ENCODE results near the gene TGFBR2.

DNA sequence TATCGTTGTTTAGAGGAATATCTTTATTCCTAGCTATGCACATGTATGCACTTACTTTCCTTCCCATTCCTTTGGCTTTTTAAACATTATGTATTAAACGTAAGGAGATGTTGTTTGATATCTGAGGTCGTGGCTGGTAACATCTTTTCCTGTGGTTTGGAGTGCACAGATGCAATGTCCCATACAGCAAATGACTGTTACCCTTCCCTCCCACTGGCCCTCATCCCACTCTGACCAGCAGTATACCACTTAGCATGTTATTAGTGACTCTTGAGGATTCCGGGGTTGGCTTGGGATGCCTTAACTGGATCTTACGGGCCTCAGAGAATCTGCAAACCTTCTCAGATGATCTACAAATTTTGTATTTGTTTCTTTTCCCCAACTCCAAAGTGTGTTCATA lies 34.5 kb downstream of the TGFBR2 start:
- TF ChIP-seq, protein P1, sequence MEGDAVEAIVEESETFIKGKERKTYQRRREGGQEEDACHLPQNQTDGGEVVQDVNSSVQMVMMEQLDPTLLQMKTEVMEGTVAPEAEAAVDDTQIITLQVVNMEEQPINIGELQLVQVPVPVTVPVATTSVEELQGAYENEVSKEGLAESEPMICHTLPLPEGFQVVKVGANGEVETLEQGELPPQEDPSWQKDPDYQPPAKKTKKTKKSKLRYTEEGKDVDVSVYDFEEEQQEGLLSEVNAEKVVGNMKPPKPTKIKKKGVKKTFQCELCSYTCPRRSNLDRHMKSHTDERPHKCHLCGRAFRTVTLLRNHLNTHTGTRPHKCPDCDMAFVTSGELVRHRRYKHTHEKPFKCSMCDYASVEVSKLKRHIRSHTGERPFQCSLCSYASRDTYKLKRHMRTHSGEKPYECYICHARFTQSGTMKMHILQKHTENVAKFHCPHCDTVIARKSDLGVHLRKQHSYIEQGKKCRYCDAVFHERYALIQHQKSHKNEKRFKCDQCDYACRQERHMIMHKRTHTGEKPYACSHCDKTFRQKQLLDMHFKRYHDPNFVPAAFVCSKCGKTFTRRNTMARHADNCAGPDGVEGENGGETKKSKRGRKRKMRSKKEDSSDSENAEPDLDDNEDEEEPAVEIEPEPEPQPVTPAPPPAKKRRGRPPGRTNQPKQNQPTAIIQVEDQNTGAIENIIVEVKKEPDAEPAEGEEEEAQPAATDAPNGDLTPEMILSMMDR (conservative IDR thresholded peaks at IDR 0.05; ENCODE audit: low read depth in 2 of 2): no peak
- TF ChIP-seq, protein P2, sequence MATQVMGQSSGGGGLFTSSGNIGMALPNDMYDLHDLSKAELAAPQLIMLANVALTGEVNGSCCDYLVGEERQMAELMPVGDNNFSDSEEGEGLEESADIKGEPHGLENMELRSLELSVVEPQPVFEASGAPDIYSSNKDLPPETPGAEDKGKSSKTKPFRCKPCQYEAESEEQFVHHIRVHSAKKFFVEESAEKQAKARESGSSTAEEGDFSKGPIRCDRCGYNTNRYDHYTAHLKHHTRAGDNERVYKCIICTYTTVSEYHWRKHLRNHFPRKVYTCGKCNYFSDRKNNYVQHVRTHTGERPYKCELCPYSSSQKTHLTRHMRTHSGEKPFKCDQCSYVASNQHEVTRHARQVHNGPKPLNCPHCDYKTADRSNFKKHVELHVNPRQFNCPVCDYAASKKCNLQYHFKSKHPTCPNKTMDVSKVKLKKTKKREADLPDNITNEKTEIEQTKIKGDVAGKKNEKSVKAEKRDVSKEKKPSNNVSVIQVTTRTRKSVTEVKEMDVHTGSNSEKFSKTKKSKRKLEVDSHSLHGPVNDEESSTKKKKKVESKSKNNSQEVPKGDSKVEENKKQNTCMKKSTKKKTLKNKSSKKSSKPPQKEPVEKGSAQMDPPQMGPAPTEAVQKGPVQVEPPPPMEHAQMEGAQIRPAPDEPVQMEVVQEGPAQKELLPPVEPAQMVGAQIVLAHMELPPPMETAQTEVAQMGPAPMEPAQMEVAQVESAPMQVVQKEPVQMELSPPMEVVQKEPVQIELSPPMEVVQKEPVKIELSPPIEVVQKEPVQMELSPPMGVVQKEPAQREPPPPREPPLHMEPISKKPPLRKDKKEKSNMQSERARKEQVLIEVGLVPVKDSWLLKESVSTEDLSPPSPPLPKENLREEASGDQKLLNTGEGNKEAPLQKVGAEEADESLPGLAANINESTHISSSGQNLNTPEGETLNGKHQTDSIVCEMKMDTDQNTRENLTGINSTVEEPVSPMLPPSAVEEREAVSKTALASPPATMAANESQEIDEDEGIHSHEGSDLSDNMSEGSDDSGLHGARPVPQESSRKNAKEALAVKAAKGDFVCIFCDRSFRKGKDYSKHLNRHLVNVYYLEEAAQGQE (IDR thresholded peaks at IDR 0.05; ENCODE audit: unreplicated experiment): no peak
- TF ChIP-seq EZH2 (IDR thresholded peaks at IDR 0.05; ENCODE audit: low read depth, unreplicated experiment): no peak
- no peak for TF ChIP-seq EZH2phosphoT487 (IDR thresholded peaks at IDR 0.05; ENCODE audit: unreplicated experiment)

All from GM23338 (cell line).